Caco-2 (cell line): Measurements from ENCODE around the gene PLD4. TPM values are rescaled to one million over a fixed set of nuclear protein-coding genes. Genes with fewer than 3 reads are reported as not detected.

Source experiments
- BruUV-seq: library from RNA; stranded (reverse); fragments of 400-500 nt; replicated peaks from 2 replicates; lab custom pipeline; 2021; lab: Mats Ljungman, UMichigan
- CTCF ChIA-PET: fragments of 300-600 bp; sonication (Branson Sonifier 250); formaldehyde crosslinking; loops from one replicate; lab custom pipeline; 2022; ENCODE audit warnings: antibody characterized with exemption; lab: Charles Lee
- POLR2A ChIA-PET: fragments of 300-600 bp; sonication (Branson Sonifier 250); formaldehyde crosslinking; loops from one replicate; lab custom pipeline; 2022; ENCODE audit warnings: antibody characterized with exemption; lab: Charles Lee
- DNase-seq, 2 experiments: peaks; one replicate each; pipeline versions ENCODE4 v3.0.0 to v3.0.0-alpha.2; 2020 to 2022
- H3K27me3 ChIP-seq: replicated peaks from 2 replicates; pipeline ENCODE4 v1.6.0; 2011; ENCODE audit warnings: low read length; ENCODE audit not compliant: control insufficient read depth, insufficient read depth
- H3K36me3 ChIP-seq: 2 replicates; pipeline ENCODE4 v1.5.1; 2011; ENCODE audit warnings: low read length; ENCODE audit not compliant: control insufficient read depth, insufficient read depth
- H3K4me1 ChIP-seq: fragments of 250-450 bp; sonication (Bioruptor Pico); 2 replicates; pipeline ENCODE4 v1.5.1; 2020; ENCODE audit warnings: mild to moderate bottlenecking
- H3K4me3 ChIP-seq: 2 replicates; pipeline ENCODE4 v1.5.1; 2011; ENCODE audit warnings: low read depth, mild to moderate bottlenecking, control low read depth, low read length
- H3K9me3 ChIP-seq: fragments of 250-450 bp; sonication (Bioruptor Pico); 2 replicates; pipeline ENCODE4 v1.5.1; 2020; ENCODE audit warnings: mild to moderate bottlenecking, moderate library complexity
- H3K27ac Mint-ChIP-seq: one replicate; pipeline ENCODE4 v1.8.0; 2022; ENCODE audit warnings: mixed read lengths; ENCODE audit not compliant: unreplicated experiment
- H3K27me3 Mint-ChIP-seq: one replicate; pipeline ENCODE4 v1.8.0; 2022; ENCODE audit warnings: mixed read lengths; ENCODE audit not compliant: insufficient read depth, unreplicated experiment
- H3K36me3 Mint-ChIP-seq: one replicate; pipeline ENCODE4 v1.8.0; 2022; ENCODE audit warnings: mild to moderate bottlenecking, mixed read lengths; ENCODE audit not compliant: insufficient read depth, unreplicated experiment
- H3K4me1 Mint-ChIP-seq: one replicate; pipeline ENCODE4 v1.8.0; 2022; ENCODE audit warnings: low read depth, mixed read lengths; ENCODE audit not compliant: unreplicated experiment
- H3K4me3 Mint-ChIP-seq: one replicate; pipeline ENCODE4 v1.8.0; 2022; ENCODE audit warnings: mild to moderate bottlenecking, moderate library complexity, mixed read lengths; ENCODE audit not compliant: unreplicated experiment
- H3K9me3 Mint-ChIP-seq: one replicate; pipeline ENCODE4 v1.8.0; 2022; ENCODE audit warnings: mixed read lengths; ENCODE audit not compliant: unreplicated experiment
- intact Hi-C: fragments of 100-400 bp; cut with micrococcal nuclease; formaldehyde crosslinking; loops from one replicate; pipeline ENCODE4 v1.10.0; 2022; ENCODE audit not compliant: unreplicated experiment
- total RNA-seq: library from RNA; stranded (reverse); gene quantifications from 2 replicates; pipeline ENCODE4 v1.2.3, GENCODE V29; 2022
- TF ChIP-seq, protein P1 (sequence below), 2 experiments: fragments of 200-600 bp in 1 of 2; IDR thresholded peaks; 1 replicate in 1 of 2; 2 replicates in 1 of 2; pipeline versions ENCODE4 v1.5.1 to v1.8.0; 2011 to 2022; ENCODE audit warnings: antibody characterized with exemption in 1 of 2, control low read depth in 1 of 2, inconsistent platforms in 1 of 2, low read depth in 1 of 2, low read length in 1 of 2, mild to moderate bottlenecking in 1 of 2, moderate library complexity in 1 of 2; ENCODE audit not compliant: insufficient read depth in 1 of 2, severe bottlenecking in 1 of 2, unreplicated experiment in 1 of 2

The PLD4 gene
- total RNA-seq, 1 experiment from 2014 or later, result not detected

DNA sequence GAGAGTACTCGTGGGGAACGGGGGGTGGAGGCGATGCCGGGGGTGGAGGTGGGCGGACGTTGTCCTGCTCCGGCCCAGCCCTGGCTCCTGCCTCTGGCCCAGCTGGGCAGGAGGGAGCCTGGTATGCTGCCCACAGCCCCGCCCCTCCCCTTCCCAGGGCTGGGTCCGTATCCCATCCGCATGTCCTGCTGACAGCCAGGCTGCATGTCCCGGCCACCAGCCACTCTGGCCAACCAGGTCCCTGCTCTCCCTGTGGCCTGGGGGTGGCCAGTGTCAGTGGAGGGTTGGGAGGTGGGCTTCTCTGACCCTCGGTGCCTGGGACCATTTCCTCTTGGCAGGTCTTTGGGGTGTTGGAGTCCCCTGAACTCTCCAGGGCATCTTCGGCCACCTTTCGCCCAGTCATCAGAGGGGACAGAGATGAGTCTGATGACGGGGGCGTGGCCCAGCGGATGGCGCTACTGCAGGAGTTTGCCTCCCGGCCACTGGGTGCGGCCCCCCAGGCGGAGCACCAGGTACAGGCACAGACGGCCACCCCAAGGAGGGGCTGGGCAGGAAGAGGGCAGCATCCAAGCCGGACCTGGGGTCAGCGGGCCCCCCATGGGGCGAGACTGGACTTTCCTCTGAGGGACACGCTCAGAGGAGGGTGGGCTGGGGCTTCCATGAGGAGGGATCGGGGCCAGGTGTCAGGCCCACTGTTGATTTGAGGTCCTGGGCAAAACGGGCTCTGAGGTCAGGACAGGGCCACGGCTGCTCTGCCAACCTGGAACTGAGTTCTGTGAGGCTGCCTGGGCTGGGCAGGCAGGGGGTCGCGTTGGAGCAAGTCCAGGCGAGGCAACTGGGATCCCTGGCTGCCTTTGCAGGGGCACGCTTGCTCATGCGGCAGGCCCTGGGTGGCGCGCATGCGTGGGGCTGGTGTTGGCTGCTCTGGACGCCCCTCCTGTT, 39.4 kb upstream of the PLD4 start:
- Histone ChIP-seq H3K36me3 (no peaks in the 10 kb centered on the region; the same call in 1 of the 2 replicates), H3K4me1 (peaks cover 4% of the 10 kb centered on the region; the same call in 1 of the 2 replicates), H3K4me3 (no peak overlapping the region), H3K27me3 (no peaks in the 10 kb centered on the region), H3K9me3 (no peaks in the 10 kb centered on the region)
- no peaks in the 10 kb centered on the region for H3K27me3 Mint-ChIP-seq
- H3K4me1 Mint-ChIP-seq, result no peaks in the 10 kb centered on the region
- intact Hi-C loops, result no loop called here
- TF ChIP-seq, protein P1, sequence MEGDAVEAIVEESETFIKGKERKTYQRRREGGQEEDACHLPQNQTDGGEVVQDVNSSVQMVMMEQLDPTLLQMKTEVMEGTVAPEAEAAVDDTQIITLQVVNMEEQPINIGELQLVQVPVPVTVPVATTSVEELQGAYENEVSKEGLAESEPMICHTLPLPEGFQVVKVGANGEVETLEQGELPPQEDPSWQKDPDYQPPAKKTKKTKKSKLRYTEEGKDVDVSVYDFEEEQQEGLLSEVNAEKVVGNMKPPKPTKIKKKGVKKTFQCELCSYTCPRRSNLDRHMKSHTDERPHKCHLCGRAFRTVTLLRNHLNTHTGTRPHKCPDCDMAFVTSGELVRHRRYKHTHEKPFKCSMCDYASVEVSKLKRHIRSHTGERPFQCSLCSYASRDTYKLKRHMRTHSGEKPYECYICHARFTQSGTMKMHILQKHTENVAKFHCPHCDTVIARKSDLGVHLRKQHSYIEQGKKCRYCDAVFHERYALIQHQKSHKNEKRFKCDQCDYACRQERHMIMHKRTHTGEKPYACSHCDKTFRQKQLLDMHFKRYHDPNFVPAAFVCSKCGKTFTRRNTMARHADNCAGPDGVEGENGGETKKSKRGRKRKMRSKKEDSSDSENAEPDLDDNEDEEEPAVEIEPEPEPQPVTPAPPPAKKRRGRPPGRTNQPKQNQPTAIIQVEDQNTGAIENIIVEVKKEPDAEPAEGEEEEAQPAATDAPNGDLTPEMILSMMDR (IDR thresholded peaks at IDR 0.05; ENCODE audit: insufficient read depth in 1 of 2, low read depth in 1 of 2, low read length in 1 of 2, severe bottlenecking in 1 of 2, unreplicated experiment in 1 of 2), result no peak
- peaks cover 20% of the 10 kb centered on the region for H3K36me3 Mint-ChIP-seq
- DNase-seq, result no peak
- BruUV-seq, result no TSS peak
- no peak overlapping the region for H3K4me3 Mint-ChIP-seq
- no peak overlapping the region for H3K27ac Mint-ChIP-seq
- no peaks in the 10 kb centered on the region for H3K9me3 Mint-ChIP-seq
- CTCF ChIA-PET, result no interaction called here
- POLR2A ChIA-PET, result no interaction called here

DNA sequence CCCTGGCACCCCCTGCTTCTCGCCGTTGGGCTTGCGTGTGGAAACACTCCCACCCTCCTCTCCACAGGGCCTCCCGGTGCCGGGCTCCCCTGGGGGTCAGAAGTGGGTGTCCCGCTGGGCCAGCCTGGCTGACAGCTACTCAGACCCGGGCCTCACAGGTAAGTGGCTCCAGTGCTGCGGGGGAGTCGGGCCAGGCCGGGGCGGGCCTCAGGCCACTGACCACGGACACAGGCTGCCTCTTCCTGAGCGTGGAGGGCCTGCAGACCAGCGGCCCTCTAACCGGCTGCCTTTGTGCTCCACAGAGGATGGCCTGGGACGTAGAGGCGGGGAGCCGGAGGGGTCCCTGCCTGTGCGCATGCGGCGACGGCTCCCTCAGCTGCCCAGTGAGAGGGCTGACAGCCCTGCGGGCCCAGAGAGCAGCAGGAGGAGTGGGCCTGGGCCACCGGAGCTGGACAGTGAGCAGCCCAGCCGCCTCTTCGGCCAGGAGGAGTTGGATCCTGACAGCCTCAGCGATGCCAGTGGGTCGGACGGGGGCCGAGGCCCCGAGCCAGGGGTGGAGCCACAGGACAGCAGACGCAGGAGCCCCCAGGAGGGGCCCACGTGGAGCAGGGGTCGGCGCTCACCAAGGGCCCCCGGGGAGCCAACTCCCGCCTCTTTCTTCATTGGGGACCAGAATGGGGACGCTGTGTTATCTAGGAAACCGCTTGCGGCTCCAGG, 38.5 kb upstream of the PLD4 start:
- no peak overlapping the region for H3K4me3 ChIP-seq
- CTCF ChIA-PET, result interaction anchor here (1.5 kb wide), 1 partner anchor 59 kb away, joined by 4 read pairs; no protein-coding TSS in a partner anchor
- Mint-ChIP-seq H3K4me3 (no peak overlapping the region), H3K27ac (no peak overlapping the region), H3K36me3 (peaks cover 20% of the 10 kb centered on the region), H3K4me1 (no peaks in the 10 kb centered on the region), H3K9me3 (no peaks in the 10 kb centered on the region), H3K27me3 (no peaks in the 10 kb centered on the region)
- TF ChIP-seq, protein P1 (IDR thresholded peaks at IDR 0.05; ENCODE audit: insufficient read depth in 1 of 2, low read depth in 1 of 2, low read length in 1 of 2, severe bottlenecking in 1 of 2, unreplicated experiment in 1 of 2), result no peak
- DNase-seq, result peak; percentile 1 to 25
- H3K4me1 ChIP-seq, result peaks cover 4% of the 10 kb centered on the region; the same call in 1 of the 2 replicates
- no peaks in the 10 kb centered on the region for H3K36me3 ChIP-seq
- POLR2A ChIA-PET, result no interaction called here
- no TSS peak for BruUV-seq
- intact Hi-C loops, result no loop called here
- no peaks in the 10 kb centered on the region for H3K27me3 ChIP-seq
- H3K9me3 ChIP-seq, result no peaks in the 10 kb centered on the region
